GM21576 (cell line): Measurements from ENCODE around the gene PRSS21.

Source experiments
- ATAC-seq: cut with Tn5 transposase; IDR thresholded peaks from one replicate; pipeline ENCODE4 v1.9.1; 2021; ENCODE audit warnings: mild to moderate bottlenecking, moderate library complexity; ENCODE audit not compliant: unreplicated experiment

Gene PRSS21

DNA sequence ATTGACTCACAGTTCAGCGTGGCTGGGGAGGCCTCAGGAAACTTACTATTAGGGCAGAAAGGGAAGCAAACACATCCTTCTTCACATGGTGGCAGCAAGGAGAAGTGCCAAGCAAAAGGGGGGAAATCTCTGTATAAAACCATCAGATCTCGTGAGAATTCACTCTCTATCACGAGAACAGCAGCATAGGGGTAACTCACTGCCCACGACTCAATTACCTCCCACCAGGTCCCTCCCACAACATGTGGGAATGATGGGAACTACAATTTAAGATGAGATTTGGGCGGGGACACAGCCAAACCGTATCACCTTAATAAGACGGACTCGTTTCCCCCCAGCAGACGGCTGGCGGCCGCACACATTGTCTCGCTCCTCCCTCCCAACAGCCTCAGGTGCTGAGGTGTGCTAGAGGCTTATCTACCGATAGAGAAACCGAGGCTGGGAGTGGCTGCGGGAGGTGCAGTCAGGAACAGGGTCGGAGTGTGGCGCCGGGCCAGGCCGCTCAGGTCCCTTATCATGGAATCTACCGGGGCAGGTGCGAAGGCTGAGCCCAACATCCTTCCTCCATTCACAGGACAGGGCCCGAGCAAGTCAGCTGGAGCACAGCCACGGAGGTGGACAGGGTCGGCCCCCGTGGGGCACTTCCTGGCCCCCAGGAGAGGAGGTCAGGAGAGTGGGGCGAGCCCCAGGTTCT is 8.2 kb downstream of the PRSS21 start:
- no peak for ATAC-seq

DNA sequence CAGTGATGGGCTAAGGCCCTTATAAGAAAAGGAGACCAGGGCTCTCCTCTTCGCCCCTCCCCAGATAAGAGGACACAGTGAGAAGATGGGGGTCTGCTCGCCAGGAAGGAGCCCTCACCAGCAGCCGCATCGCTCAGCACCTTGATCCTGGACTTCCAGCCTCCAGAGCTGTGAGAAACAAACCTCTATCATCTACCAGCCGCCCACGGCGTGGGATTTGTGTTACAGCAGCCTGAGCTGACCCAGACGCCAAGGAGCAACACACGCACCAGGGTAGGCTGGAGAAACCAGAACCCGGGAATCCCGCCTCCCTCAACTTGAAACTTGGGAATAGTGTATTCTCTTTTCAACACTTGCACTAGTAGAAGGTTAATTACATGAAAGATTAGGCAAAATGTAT is 8.9 kb downstream of the PRSS21 start:
- ATAC-seq = no peak

DNA sequence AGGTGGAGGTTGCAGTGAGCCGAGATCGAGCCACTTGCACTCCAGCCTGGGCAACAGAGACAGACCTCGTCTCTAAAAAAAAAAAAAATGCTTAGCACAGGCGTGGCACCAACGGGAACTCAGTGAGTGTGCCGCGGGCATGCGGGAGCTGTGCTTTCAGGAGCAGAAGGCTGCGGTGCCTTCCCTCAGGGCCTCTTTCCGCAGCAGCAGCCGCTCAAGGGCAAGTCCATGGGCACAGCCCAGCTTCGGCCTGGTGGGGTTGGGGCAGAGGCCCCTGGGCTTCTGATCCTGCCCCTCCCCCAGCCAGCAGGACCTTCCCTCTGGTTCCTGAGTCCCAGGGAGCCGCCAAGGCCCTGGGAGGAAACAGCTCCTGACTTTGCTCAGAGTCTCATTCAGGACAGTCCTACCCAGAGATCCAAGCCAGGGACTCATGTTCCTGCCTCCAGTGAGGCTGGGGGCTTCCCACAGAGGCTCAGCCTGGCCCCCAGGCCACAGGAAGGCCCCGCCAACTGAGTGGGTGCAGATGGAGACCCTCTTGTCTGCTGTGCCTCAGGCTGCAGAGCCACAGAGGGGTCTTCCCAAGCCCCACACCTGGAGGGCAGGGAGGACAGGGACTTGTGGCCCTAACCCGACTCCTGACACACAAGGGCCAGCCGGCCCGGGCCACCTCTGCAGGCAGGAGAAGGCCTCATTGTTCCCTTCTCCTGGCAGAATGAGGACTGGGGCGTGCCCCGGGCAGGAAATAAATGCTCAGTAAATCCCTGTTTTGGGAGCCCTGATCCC is 9.7 kb downstream of the PRSS21 start:
- no peak for ATAC-seq

DNA sequence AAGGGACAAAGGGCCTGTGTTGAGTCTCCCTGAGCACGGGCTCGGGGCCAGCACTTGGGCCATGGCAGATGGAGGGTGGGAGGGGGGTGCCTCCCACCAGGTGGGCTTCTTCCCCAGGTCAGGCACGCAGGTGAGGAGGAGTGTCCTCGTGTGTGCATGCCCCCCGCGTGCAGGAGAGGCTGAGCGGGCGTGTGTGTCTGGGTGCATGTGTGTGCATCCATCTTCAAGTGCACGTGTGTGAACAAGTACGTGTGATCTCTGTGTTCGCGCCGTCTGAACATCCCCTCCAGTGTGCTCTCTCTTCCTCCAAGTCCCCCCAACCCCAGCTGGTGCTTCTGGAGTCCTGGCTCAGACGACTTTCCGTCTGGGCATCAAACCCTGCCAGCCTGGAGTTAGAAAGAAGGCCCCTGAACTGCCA is 10.3 kb downstream of the PRSS21 start:
- no peak for ATAC-seq

DNA sequence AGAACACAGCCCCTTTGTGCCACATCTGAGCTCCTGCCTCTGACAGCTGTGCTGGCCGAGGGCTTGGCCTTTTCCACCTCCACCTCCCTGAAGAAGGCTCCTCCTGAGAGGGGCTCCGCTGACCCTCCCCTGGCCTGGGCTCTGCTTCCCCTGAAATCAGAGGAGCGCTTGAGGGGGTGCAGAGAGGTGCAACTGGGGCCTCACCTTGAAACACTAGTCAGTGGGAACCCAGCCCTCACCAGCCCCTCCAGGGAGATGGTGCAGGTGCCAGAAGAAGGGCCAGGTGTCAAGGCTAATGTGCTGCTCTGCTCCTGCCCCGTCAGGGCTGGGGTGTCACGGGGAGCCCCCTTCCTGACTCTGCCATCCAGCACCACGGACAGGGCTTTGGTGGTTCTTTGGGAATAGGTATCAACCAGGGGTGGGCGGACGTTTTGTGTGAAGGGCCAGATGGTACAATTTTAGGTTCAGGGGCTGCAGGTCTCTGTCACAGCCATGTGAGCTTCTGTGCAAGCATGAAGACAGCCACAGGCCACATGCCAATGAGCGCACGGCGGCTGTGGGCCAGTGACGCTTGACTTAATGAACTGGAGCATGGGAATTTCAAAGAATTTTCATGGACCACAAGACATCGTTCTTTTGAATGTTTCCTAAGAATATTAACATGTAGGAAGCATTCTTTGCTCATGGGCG is 10.9 kb downstream of the PRSS21 start:
- no peak for ATAC-seq

DNA sequence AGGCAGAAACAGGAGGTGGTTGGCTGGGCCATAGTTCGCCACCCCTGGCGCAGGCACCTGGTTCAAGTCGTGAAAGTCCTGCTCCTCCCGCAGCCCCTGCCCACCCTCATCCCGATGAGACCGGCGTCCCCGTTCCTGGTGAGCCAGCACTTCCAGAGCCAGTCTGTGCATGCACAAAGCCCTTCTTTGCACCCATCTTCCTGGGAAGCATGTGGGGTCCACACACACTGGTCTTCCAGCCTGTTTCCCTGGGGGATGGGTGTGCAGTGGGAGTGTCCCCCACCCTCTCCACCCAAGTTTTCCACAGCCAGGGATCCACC is 11.4 kb downstream of the PRSS21 start:
- no peak for ATAC-seq

DNA sequence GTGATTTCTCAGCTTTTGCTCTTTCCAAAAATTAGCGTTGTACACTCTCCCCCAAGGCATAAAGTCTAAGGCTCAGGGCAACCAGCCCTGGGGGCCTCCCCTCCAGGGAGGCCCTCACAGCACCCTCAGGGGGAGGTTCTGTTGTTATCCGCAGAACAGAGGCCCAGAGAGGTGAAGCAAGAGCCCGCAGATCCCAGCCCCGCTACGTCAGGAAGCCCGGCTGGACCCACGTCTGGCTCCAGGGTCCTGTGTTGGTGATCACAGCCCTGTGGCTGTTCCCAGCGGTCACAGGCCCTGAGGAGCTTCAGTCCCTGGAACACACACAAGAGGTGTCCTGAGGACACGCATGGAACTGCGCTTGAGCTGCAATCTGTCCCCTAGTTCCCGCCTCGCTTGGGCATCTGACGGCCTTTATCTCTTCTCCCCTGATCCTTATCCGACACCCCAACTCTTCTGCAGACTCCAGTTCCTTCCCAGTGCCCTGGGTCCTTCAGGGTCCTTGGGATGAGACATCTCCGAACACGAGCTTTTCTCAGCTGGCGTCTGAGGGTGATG is 11.9 kb downstream of the PRSS21 start:
- no peak for ATAC-seq

DNA sequence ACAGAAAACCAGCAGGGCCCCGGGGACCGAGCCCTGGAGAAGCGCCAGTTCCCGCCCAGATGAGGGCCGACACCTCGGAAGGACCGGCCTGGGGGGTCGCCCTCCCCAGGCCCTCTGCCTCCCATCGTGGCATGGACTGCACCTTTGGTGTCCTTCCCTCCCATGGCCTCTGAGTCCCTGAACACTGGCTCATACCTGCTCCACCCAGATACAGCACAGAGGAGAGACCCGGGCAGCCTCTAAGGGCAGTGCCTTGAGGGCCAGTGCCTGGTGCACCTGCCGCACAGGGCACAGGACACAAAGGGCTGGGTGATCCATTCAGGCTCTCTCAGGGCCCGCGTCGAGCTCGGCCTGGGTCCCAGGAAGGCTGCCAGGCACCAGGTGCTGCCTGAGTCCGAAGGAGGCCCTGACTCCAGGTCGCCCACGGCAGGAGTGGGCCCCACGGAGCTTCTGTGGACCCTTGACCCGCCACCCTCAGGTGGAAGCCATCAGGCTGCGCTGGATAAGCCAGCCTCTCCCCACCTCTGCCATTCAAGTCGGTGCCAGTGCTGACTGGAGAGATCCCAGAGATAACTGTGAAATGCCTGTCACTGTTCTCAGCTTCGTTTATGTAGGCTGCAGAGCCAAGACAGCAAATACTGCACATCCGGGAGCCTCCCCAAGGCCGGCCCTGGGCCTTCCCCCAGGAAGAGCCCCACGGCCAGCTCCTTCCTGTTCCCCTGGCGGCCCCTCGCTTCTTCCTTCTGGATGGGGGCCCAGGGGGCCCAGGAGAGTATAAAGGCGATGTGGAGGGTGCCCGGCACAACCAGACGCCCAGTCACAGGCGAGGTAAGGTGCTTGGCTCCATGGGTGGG is 12.7 kb downstream of the PRSS21 start, which contains the start of gene ZG16B:
ZG16B (plus strand) TSS at position 803 of the 854 bp plus-strand sequence. CDS start 139 bp downstream, outside the sequence.
- no peak for ATAC-seq

DNA sequence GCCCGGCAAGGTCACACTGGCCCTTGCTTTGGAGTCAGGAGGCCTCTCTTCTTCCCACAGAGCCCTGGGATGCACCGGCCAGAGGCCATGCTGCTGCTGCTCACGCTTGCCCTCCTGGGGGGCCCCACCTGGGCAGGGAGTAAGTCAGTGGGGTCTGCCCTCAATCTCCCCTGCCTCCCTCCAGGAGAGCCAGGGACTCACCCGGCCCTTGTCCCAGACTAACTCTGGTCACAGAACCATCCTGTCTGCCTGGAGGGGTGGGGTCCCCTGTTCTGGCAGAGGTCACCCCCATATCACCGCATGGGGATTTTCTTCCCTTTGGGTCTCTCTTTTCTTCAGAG is 13.3 kb downstream of the PRSS21 start:
- ATAC-seq = no peak

DNA sequence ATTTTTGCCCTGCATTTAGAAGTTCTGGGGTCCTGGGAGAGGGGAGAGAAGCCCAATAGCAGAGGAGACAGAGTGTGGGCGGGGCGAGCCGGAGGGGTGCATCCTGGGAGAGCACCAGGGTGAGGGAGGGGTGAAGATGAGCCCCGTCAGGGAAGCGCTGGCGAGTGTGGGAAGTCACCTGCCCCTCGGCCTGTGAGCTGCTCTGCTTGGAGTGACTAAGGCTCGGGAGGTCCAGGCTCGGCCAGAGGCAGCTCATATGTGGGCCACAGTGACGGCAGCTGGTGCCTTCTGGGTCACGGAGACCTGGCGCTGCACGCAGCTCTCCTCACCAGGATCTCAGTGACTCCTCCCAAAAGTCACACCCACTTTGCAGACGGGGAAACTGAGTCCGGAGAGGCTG is 14.2 kb downstream of the PRSS21 start:
- ATAC-seq = no peak

DNA sequence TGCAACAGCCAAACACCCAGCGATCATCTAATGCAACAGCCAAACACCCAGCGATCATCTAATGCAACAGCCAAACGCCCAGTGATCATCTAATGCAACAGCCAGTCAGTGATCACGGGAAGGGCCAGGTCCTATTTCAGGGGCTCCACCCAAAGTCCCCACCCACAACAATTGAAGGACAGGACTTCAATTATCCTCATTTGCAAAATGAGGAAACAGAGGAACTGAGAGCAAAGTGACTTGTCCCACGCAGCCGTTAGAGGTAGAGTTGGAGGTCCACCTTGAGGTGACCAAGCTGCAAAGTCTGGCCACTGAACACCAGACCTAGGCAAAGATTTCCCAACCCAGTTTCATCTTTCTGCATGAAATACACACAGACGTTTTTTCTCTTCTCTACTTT is 16.7 kb downstream of the PRSS21 start:
- ATAC-seq = no peak

DNA sequence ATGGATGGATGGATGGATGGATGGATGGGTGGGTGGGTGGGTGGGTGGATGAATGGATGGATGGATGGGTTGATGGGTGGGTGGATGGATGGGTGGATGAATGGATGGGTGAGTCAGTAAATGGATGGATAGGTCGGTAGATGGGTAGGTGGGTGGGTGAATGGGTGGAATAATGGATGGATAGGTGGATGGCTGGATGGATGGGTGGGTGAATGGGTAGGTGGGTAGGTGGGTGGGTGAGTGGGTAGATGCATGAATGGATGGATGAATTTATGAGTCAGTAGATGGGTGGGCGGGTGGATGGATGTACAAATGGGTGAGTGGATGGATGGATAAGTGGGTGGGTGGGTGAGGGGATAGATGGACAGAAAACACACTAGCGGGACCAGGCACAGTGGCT is 17.9 kb downstream of the PRSS21 start:
- ATAC-seq = no peak

DNA sequence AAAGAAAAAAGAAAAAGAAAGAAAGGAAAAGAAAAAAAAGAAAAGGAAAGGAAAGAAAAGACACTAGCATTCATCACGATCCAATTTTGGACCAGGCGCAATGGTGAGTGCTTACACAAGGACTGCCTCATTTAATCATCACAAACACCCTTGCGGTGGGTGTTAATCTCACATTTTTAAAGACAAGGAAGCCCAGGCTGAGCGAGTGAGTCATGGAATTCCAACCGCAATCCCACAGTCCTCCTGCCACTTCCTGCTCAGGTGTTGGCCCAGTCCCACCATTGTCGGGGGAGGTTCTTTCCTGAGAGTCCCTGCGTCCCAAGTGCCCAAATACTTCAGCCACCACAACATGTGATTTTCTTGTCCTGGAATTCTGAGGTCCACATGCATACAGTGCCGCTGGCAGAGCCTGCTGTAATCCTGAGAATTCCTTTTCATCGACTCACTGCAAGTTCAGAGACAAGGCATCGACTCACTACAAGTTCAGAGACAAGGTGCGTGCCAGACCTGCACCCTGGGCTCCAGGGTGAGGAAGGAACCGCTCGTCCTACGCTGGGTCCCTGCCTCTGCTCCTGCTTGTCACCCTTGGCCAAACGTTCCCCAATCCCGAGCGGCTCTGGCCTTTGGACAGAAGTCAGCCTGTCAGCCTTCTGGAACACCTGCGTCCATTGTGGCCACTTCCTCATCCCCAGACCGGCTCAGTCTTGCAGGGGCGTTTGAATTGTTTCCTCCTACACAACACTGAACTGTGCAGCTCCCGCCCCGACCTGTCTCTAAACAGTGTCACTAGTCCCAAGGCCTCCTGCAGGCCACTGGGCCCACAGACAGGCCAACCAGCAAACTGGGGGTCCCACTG is 18.8 kb downstream of the PRSS21 start:
- no peak for ATAC-seq

DNA sequence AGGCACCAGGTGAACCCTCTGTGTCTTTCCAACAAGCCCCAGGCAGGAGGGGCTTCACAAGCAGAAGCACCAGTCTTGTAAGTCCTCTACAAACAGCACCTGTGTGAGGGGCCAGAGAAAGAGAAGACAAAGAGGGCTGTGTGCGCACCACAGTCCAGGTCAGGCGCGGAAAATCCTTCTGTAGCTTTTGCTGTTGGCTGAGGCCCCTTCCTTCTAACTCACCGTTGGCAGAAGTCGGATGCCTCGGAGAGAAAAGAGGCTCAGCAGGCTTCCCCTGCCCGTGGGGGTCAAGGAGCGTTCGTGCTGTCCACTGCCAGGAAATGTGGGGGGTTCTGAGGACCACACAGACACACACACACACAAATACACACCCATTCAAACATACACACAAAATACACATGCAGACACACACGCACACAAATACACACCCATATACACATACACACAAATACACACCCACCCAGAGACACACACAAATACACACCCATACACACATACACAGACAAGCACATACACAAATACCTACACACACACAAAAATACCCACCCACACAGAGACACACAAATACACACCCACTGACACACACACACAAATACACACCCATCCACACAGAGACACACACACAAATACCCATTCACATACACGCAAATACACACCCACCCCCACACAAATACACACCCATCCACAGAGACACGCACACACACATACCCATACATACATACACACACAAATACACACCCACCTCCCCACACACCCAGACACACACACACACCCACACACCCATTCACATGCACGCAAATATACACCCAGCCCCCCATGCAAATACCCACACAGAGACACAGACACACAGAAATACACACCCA is 19.8 kb downstream of the PRSS21 start:
- no peak for ATAC-seq

DNA sequence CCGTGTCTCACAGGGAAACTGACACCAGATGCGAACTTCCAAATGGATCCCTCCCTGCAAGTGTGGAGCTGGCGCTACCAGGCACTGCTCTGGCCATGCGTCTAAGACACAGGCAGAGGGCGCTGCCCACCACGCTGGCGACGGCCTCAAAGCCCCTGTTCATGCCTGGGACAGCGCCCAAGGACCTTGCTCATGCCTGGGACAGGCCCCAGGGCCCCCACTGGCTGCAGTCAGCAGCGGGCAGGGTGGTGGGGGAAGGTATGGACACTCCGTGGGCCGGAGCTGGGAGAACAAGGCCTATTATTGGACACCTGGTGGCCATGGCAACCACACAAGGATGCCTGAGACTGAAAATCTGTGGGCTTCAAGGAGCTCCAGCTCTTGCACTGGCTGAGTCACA is 21.9 kb downstream of the PRSS21 start:
- ATAC-seq = no peak

DNA sequence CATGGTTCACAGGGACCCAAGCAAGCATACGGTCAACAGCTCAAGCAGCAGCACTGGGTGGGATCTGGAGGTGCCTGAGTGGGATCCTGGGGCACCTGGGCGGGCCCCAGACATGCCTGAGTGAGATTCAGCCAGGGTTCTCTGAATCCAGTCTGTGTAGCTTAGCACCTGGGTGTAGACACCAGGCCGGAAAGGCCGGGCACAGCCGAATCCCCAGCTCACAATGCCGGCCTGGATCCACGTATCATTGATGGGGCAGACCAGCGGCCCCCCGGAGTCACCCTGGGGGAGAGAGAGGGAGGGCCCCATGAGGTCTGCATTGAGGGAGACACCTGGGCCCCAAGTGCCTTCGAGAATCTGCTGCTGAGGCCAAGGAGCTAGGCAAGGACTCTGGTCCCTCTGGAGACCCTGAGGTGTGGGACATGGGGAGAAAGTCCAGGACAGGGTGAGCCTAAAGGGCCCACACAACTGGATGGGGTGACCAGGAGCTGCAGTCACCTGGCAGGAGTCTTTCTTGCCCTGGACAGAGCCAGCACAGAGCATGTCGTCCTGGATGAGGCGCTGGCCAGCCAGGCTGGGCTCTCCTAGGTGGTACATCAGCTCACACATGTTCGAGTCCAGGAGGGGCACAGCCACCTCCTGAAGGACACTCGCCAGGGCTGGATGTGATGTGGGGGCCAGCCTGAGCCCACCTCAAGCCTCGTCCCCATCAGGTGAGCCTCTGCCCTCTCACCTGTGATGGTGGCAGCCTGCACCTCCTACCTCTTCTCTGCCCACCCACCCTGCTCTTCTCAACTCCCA is 22.8 kb downstream of the PRSS21 start:
- no peak for ATAC-seq

DNA sequence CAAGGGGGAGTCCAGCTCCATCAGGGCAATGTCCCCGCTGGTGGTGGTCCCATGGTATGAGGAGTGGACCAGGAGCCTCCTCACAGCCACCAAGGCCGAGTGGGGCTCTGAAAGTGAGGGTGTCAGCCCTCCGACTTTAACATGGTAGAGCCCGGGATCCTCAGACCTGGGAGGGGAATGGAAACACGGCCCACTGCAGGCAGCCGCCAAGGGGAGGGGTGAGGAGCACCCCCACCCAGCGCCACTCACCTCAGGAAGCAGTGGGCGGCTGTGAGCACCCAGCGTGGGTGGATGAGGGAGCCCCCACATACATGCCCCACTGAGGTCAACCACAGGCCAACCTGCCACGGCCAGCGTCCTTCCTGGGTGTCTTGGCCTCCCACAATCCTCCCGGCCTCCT is 23.9 kb downstream of the PRSS21 start:
- ATAC-seq = no peak
